Embryonic facial prominence (tissue), 1 donor: ENCODE data around the gene FMO4.
"Not testable (repeated sequence)": the region's sequence is repeated elsewhere in the genome, so short reads cannot be mapped to it uniquely, and the experiment has no call there.

Source experiments
- DNase-seq: peaks from one replicate; pipeline ENCODE4 v3.0.0-alpha.2; 2016; ENCODE audit errors: extremely low spot score

FMO4 gene

DNA sequence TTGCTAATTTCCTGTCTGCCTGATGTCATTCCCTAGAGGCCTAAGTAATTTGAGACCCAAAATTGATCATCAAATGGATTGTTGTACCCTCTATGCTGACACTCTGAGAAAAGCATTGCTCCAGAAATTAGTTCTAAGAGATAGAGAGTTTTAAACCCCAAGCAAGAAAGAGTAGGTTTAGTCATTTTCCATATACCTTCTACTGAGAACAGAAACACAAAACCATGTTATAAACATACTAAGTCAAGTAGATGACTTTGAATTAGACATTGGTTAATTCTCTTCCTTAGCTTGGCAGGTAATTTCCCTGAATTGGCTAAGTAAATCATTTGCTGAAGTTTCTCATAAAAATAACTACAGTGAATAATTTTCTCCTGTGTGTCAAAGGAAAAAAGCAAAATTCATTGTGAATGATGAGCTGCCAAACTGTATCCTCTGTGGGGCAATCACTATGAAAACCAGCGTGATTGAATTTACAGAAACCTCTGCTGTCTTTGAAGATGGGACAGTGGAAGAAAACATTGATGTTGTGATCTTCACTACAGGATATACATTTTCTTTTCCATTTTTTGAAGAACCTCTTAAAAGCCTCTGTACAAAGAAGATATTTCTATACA, 20.1 kb downstream of the FMO4 start:
- DNase-seq = no peak

DNA sequence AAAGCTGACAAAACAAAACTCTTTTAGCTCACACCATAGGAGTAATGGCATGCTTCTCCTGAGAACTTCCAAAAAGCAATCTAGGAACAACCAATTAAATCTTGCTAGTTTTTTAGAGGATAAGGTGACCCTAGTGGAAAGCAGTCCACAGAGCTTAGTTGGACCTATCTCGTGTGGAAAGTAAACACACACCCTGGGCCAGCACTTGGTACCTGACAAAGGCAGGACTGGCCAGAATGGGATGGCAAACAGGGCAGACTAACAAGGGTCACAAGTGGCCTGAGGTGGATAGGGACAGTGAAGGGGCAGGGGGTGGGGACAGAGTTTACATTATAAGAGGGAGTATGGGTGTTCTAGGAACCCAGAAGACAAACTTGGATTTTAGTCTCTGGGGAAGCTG, 22.0 kb downstream of the FMO4 start:
- DNase-seq = no peak

DNA sequence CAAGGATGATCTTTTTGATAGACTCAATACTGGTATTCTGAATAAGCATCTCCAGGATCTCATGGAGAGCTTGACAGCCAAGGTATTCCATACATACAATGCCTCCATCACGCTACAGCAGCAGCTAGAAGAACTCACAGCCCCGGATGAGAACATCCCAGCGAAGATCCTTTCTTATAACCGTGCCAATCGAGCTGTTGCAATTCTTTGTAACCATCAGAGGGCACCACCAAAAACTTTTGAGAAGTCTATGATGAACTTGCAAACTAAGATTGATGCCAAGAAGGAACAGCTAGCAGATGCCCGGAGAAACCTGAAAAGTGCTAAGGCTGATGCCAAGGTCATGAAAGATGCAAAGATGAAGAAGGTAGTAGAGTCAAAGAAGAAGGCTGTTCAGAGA, 25.4 kb downstream of the FMO4 start:
- not testable (repeated sequence) for DNase-seq

GRCh38 chr1:171343727-171344472, 29.9 kb downstream of the FMO4 start:
- DNase-seq = no peak

GRCh38 chr1:171344473-171344820, 30.5 kb downstream of the FMO4 start:
- no peak for DNase-seq

GRCh38 chr1:171345536-171345935, 31.6 kb downstream of the FMO4 start:
- DNase-seq = no peak

- no peak for DNase-seq
Observed at GRCh38 chr1:171346881-171347280, 32.9 kb downstream of the FMO4 start.

GRCh38 chr1:171350594-171350993, 36.6 kb downstream of the FMO4 start:
- no peak for DNase-seq

DNA sequence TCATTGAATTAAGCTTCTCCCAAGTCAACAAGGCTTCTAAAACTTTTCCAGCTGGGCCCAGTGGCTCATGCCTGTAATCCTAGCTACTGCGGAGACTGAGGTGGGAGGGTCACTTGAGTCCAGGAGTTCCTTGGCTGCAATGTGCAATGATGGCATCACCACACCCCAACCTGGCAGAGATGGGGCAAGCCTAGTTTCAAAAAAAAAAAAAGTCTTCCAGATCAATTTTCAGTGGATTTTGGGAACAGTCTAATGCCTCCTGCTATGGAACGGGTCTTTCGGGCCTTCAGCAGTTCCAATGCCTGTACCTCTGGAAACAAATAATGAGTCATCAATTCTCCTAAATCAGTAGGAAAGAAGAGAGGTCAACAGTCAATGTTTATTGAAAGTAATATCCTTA, 38.0 kb downstream of the FMO4 start:
- no peak for DNase-seq

DNA sequence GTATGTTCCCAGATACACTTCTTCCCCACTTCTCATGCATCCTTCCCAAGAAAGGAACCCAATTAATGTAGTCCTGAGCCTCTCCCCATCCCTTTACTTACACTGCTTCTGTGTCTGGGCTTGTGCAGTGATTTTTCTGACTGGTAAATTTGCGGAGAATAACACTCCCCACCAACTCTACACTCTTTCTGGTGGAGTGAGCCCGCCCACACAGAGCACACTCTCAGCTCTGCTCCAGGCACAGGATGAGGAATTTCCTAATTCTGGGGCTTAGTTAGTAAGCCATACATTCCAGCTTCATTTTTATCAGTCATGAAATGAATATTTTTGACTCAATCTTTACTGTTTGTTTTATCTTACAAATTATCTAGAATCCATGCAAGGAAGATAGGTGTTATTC, 38.6 kb downstream of the FMO4 start:
- no peak for DNase-seq

DNA sequence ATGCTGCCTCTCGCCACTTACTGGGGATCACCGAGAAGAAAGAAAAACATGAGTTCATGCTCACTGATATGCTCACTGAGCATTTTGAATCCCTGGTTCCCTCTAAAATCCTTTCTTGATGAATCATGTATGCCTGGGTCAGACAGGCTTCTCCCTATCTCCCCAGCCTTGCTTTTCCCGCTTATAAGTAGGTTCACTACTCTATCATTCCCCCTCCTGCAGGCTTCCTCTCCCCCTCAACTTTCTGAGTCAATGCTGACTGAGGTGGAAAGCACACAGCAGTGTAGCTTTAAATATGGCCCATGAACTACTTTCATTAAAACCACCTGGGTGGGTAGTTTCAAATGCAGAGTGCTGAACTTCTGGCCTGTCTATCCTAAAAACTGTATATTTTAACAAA, 41.7 kb downstream of the FMO4 start:
- DNase-seq = no peak

DNA sequence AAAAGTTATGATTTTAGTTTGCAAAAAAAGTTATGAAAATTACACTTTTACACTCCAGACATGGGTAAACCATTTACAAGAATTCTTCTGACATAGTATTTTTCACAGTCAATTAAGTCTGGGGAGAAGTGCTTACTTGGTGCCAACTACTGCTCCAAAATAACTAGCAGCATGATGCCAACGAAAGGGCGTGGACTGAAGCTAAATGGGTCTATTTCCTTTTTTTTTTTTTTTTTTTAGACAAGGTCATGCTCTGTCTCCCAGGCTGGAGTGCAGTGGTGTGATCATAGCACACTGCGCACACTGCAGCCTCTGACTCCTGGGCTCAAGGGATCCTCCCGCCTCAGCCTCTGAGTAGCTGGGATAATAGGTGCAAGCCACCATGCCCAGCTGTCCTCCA, 43.2 kb downstream of the FMO4 start:
- no peak for DNase-seq

DNA sequence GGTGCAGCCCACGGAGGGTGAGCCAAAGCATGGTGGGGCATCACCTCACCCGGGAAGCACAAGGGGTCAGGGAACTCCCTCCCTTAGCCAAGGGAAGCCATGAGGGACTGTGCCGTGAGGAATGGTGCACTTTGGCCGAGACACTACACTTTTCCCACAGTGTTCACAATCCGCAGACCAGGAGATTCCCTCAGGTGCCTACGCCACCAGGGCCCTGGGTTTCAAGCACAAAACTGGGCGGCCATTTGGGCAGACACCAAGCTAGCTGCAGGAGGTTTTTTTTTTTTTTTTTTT, 45.3 kb downstream of the FMO4 start:
- not testable (repeated sequence) for DNase-seq

DNA sequence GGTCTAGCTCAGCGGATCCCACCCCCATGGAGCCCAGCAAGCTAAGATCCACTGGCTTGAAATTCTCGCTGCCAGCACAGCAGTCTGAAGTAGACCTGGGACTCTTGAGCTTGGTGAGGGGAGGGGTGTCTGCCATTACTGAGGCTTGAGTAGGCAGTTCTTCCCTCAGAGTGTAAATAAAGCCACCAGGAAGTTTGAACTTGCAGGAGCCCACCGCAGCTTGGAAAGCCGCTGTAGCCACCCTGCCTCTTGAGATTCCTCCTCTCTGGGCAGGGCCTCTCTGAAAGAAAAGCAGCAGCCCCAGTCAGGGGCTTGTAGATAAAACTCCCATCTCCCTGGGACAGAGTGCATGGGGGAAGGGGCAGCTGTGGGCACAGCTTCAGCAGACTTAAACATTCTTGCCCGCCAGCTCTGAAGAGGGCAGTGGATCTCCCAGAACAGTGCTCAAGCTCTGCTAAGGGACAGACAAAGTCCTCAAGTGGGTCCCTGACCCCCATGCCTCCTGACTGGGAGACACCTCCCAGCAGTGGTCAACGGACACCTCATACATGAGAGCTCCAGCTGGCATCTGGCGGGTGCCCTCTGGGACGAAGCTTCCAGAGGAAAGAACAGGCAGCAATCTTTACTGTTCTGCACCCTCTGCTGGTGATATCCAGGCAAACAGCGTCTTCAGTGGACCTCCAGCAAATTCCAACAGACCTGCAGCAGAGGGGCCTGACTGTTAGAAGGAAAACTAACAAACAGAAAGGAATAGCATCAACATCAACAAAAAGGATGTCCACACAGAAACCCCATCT, 45.9 kb downstream of the FMO4 start:
- not testable (repeated sequence) for DNase-seq

DNA sequence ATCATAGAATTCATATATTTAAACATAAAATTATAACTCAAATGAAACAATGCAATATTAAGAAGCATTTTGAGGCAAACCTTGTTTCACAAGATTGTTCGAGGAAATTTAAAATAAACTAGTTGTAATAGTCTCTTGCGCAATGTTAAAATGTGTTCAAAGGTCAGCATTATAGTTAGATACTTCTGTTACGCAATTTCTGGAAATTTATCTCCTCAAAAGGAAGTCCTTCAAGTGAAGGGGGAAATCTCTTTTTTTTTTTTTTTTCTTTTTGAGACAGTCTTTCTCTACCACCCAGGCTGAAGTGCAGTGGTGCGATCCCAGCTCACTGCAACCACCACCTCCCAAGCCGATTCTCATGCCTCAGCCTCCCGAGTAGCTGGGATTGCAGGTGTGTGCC, 52.1 kb downstream of the FMO4 start:
- DNase-seq = no peak

DNA sequence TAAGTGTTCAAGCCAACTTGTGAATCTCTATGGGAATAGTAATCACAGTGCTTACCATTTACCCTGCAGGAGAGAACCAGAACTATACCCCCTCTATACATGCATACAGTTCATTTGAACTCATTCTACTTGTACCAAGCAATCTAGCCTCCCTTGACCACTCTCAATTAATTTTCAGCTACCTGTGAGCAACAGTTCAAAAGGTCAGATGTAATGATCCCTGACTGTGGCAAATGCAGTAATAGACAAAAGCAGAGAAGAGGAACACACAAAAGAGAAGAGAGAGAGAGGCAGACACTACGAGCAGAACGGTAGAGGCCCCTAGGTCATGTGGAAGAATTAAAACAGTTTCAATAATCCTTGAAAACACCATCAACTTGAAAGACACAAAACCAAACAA, 52.8 kb downstream of the FMO4 start:
- DNase-seq = no peak

- no peak for DNase-seq
Observed at GRCh38 chr1:171367436-171367835, 53.5 kb downstream of the FMO4 start.

DNA sequence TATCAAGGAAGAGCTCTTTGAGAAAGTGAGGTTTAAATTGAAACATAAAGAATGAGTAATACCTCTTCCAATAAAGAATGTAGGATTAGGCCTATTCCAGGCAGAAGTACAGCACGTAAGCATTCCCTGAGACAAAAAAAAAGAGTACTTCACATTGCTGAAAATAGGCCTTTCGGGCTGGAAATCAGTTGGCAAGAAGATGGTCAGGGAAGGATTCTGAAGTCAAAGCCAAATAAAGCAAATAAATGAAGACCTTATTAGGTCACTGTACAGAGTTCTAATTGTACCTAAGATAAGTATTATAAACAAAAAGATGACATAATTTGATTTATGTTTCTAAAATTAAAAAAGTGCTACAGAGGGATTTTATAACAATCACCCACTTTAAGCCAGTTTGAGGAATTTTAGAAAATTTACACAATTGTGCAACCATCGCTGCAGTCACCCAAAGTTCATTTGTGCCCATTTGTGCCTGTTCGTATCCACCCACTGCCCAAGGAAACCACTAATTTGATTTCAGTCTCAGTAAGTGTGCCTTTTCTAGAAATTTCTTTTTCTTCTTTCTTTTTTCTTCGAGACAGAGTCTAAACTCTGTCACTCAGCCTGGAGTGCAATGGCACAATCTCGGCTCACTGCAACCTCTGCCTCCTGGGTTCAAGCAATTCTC, 58.6 kb downstream of the FMO4 start:
- DNase-seq = no peak

DNA sequence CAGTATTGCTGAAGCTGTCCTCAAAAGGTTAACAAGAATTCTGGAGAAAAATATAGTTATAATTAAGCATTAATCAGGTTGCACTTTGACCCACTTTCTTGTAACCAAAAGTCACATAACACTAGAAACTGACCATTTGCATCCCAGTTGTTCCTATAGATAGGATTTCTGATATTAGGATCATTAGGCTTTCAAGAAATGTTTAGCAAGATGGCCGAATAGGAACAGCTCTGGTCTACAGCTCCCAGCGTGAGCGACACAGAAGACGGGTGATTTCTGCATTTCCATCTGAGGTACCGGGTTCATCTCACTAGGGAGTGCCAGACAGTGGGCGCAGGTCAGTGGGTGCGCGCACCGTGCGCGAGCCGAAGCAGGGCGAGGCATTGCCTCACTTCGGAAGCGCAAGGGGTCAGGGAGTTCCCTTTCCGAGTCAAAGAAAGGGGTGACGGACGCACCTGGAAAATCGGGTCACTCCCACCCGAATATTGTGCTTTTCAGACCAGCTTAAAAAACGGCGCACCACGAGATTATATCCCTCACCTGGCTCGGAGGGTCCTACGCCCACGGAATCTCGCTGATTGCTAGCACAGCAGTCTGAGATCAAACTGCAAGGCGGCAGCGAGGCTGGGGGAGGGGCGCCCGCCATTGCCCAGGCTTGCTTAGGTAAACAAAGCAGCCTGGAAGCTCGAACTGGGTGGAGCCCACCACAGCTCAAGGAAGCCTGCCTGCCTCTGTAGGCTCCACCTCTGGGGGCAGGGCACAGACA, 59.6 kb downstream of the FMO4 start:
- not testable (repeated sequence) for DNase-seq

DNA sequence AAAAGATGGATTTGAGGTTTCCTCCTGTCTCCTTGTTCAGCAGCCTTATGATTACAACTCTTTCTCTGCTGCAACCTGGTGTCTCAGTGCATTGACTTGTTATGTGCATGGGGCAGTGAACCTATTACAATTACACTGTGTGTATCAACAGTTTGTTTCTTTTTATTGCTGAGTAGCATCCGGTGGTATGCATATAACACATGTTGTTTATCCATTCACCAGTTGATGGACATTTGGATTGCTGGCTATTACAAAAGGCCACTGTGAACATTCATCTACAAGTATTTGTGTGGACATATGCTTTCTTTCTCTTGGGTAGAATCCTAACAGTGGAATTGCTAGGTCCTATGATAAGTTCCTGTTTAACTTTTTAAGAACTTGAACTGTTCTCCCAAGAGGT, 65.9 kb downstream of the FMO4 start:
- no peak for DNase-seq

GRCh38 chr1:171381866-171382210, 67.9 kb downstream of the FMO4 start:
- no peak for DNase-seq

GRCh38 chr1:171384496-171384895, 70.5 kb downstream of the FMO4 start:
- no peak for DNase-seq
